ENCODE data around the gene CDON.

CDON gene, protein sequence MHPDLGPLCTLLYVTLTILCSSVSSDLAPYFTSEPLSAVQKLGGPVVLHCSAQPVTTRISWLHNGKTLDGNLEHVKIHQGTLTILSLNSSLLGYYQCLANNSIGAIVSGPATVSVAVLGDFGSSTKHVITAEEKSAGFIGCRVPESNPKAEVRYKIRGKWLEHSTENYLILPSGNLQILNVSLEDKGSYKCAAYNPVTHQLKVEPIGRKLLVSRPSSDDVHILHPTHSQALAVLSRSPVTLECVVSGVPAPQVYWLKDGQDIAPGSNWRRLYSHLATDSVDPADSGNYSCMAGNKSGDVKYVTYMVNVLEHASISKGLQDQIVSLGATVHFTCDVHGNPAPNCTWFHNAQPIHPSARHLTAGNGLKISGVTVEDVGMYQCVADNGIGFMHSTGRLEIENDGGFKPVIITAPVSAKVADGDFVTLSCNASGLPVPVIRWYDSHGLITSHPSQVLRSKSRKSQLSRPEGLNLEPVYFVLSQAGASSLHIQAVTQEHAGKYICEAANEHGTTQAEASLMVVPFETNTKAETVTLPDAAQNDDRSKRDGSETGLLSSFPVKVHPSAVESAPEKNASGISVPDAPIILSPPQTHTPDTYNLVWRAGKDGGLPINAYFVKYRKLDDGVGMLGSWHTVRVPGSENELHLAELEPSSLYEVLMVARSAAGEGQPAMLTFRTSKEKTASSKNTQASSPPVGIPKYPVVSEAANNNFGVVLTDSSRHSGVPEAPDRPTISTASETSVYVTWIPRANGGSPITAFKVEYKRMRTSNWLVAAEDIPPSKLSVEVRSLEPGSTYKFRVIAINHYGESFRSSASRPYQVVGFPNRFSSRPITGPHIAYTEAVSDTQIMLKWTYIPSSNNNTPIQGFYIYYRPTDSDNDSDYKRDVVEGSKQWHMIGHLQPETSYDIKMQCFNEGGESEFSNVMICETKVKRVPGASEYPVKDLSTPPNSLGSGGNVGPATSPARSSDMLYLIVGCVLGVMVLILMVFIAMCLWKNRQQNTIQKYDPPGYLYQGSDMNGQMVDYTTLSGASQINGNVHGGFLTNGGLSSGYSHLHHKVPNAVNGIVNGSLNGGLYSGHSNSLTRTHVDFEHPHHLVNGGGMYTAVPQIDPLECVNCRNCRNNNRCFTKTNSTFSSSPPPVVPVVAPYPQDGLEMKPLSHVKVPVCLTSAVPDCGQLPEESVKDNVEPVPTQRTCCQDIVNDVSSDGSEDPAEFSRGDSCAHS (N-terminal part only)

DNA sequence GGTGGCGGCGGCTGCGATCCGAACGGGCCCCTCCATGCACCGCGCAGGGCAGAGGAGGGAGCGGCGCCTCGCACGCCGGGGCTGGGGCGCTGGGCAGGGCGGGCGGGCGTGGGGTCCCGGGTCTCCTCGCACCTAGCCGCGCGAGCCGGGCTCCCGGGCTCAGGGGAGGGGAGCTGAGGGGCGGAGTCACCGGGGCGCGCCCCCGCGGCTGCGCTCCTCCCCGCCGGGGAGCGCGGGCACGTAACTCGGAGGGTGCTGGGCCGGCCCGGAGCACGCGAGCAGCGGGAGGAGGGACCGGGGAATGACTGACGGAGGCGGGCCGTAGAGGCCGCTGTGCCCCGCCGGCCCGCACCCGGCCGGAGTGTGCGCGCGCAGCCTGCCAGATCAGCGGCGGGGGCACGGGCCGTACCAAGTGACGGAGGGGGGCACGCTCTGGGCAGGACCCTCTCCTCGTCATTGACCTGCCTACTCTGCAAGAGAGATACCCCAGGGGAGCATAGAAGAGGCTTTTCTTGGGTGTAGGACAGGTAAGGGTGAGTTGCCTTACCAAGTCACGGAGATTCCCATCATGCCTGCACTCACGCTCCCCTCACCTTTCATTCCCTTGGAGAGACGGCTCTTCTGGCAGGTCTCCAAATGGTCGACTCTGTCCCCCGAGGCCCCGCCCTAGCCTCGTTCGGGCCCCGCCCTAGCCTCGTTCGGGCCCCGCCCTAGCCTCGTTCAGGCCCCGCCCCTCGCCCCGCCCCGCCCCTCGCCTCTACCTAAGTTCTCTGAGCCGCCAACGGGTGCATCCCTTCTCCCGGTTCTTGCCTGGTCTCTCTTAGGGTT is at the start of gene CDON:
Gene CDON, minus strand, starts transcription at position 188 of the 828 bp plus-strand sequence. CDS start 39,390 bp downstream, outside the sequence.
- peak; percentile 61 to 97 (median 83) for DNase-seq

DNA sequence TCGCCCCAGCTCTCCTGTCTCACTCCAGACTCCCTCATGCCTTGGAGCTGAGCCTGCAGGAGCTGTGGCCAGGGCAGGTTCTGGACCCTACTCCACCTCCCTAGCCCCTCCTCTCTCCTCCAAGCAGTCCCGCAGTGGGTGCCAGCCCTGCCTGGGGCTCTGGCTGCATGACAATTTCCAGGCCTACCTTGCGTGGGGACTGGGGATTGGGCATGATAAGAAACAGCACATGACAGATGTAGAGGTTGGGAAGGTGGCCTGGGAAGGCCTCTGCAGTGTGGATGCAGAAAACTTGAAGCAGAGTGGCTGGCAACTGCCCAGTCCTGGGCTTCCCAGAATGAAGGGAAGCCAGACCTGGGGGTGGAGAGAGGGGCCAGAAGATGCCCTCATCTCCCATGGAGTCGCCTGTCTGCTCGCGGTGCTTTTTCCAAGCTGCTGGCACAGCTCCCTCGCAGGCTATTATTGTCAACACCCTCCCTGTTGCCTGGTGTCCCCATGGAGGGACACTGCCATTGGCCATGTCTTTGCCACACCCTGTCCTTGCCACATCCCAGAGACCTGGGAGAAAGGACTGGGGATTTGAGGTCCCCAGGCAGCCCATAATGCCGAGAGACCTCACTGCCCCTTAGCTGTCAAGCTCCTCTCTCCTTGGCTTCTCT is 48.9 kb upstream of the CDON start:
- peak in 1 of 14 donors; percentile 87 for DNase-seq

DNA sequence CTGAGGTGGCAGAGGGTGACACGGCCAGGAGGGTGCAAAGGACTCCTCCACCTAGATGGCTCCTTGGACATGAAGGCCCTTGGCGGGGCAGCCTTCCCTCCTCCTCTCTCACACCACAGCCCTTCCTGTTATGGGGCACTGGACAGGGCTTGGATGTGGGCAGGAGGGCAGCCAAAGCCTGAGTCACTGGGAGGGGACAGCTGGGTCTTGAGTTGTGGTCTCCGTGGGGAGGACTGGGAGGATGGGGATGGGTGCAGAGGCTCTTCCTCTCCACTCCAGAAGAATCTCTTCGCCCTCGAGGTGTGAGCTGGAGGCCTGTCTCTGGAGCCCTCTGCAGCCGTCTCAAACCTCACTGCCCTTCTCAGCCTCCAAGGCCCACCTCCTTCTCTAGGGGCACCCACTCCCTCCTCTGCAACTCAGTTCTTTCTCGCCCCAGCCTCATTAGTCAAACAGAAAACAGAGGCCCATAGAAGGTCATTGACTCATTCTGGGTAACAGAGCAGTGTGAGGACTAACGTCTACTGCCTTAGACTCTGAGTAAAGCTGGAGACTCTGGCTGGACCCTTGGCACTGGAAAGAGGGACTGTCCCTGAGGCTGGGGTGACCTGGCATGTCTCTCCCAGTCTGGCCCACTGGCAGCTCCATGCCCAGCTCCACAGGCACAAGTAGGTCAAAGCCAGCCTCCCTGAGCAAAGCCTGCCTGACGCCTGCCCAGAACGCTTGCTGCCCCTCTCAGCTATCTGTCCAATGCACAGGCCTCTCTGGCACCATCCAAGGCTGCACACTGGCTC is 47.5 kb upstream of the CDON start:
- DNase-seq = peak in 2 of 14 donors; percentile 69 to 79

DNA sequence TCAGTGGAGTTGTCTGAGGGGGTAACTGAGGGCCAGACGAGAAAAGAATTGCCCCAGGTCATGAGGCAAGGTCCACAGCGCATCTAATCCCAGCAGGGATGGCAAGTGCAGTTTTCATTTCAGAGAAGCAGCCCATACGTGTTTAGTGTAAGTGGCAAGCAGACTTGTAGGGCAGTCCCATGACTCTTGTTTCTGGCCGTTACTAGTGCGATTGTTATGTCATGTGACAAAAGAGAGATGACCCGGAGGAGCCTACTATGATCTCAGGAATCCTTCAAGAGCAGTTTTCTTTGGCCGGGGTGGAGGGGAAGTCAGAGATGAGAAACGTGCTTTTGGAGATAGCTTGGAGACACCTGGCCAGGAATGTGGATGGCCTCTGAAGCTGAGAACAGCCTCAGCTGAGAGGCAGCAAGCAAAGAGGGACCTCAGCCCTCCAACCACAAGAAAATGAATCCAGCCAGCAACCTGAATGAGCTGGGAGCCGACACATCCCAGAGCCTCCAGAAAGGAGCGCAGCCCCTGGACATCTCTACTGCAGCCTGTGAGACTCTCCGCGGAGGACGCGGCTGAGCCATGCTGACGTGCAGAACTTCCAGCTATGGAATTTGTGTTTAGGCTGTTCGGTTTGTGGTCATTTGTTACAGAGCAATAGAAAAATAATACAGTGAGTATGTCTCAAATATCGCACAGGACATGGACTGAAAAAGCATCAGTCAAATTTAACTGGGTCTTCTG is 44.1 kb upstream of the CDON start:
- no peak for DNase-seq

GRCh38 chr11:126105748-126106080 is 43.0 kb upstream of the CDON start:
- no peak for DNase-seq

- no peak for DNase-seq
These were observed 42.5 kb upstream of the CDON start for GRCh38 chr11:126105022-126105747.

DNA sequence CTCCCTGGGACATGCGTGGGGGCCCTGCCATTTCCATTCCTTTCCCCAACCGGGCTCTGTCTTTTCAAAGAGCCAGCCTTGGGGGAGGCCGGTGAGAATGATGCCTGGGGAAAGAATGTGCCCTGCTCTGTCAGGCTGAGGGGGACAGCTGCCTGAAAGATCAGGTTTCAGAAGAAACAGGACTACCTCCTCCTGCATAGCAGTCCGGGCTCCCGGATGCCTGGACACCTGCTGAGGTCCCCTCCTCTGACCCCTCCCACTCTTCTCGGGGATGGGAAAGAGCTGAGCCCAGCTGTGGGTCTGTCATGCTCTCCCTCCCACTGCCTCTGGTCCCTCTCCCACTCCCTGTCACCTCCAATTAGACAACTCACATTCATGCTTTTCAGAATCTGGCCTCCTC is 41.8 kb upstream of the CDON start:
- DNase-seq = no peak

DNA sequence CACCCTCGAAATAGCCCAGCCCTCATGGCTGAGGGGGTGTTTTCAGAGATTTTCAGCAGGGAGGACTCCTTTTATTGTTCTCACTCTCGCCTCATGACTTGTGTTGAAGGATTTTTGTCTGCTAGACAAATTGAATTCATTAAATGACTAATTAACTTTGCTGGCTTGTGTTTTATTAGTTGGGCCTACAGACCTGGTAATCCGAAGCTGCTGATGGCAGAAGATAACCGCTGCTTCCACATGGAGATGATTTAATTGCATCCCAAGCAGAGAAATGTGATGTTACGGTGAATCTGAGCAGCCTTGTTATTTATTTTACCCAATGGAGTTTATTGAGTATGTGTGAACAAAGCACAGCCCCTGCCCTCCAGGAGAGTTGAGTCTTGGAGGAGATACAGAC is 40.5 kb upstream of the CDON start:
- DNase-seq = no peak

- DNase-seq = peak in 1 of 14 donors; percentile 13
These were observed 39.8 kb upstream of the CDON start for GRCh38 chr11:126102436-126102981.

DNA sequence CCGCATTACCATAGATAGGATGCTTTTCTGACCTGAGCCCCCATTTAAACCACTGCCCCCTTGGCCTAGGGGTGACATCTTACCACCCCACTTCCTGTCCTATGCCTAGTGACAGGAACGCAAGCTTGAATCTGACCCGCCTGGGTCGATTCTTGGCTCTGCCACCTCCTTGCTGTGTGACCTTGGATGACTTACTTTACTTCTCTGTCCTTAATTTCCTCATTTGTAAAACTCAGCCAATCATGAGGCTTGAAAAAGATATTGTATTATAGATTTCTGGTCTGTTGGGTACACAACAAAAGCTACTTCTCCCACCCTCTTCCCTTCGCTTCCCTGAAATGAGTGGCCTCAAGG is 39.2 kb upstream of the CDON start:
- DNase-seq = no peak

DNA sequence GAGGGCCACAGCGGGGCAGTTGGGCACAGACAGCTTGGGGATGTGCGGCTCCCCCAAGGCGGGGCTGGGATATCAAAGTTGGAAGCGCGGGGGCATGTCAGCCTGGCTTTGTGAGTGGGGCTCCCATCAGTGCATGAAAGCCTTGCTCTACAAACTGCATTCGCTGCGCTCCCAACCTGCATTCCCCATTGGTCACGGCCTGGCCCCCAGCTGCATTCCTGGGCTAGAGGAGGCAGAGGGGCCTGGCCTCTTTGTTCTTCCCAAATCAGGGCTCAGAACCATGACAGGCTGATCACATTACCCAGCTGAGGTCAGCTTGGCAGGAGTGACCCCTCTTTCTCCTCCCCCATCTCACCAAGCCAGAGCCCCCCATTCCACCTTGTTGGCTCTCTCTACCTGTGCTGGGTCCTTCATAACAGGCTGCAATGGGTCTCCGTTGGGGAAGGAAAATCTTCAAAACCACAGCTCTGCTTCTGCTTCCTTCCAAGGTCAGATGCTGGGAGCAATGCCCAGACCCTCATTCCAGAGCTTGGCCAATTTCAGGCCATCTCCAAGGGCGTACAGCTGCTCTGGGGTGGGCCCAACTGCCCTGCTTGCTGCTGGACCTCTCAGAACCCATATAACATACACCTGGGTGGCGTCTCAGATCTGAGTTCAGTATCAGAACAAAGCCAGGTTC is 38.7 kb upstream of the CDON start:
- no peak for DNase-seq

GRCh38 chr11:126100716-126101115 is 38.0 kb upstream of the CDON start:
- DNase-seq = no peak

GRCh38 chr11:126098204-126098769 is 35.6 kb upstream of the CDON start:
- no peak for DNase-seq

DNA sequence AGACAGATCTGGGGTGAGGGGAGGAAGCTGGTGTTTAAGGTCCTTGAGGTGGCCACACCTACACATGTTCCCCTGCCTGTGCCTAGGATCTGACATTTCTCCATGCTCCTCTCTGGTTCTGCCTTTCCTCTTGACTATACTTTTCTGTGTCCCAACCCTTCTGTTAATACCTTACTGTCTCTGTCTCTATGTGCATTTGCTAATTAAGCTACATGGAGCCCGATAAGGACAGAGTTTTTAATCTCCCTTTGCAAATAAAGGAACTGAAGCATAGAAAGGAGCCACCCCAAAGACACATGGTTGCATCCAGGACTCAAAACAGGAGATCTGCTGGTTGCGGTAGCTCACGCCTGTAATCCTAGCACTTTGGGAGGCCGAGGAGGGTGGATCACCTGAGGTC is 33.1 kb upstream of the CDON start:
- DNase-seq = no peak

DNA sequence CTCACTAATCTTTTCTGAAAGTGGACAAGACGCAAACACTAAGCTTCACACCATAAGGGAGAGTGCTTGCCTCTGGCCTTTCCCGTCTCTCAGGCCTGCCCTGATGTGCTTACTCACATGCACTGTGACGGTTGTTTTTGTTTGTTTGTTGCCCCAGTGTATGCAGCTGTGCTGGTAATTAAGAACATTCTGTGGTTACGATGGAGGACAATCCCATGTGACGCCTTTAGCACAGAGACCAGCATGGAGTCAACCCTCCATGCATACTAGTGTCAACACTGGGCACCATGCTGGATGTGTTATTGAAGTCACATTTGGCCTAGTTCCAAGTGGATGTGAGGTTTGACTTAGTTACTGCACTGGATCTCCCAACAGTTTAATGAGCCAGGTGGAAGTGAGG is 27.8 kb upstream of the CDON start:
- no peak for DNase-seq

- no peak for DNase-seq
These were observed 26.3 kb upstream of the CDON start for GRCh38 chr11:126088999-126089398.

GRCh38 chr11:126086248-126086647 is 23.6 kb upstream of the CDON start:
- no peak for DNase-seq

DNA sequence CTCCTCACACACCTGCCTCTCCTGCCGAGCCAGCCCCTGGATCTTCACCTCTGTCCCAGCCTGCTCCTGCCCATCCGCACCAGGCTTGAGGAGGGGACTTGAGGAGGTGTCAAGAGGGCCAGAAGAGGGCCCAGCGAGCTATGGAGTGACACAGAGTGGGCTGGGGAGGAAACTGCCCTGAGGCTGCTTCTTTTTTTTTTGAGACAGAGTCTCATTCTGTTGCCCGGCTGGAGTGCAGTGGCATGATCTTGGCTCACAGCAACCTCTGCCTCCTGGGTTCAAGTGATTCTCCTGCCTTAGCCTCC is 21.9 kb upstream of the CDON start:
- no peak for DNase-seq
